Left forelimb (tissue), 1 donor: ENCODE results near the gene FOXD2.
A peak's percentile ranks its signal among the peaks of the same experiment; 100 is the strongest.

Experiments used
- DNase-seq: peaks from one replicate; pipeline ENCODE4 v3.0.0-alpha.2; 2018; ENCODE audit warnings: low spot score

Gene FOXD2

GRCh38 chr1:47437447-47438164 lies at the start of gene FOXD2:
TSS of gene FOXD2 (plus strand) at chr1:47438044. CDS start at chr1:47438136, 92 bp downstream.
- DNase-seq: peak; percentile 93

GRCh38 chr1:47388891-47389238 lies 49.0 kb upstream of the FOXD2 start:
- peak; percentile 77 for DNase-seq

- DNase-seq: no peak
Measured at GRCh38 chr1:47389731-47390130, 48.1 kb upstream of the FOXD2 start.

GRCh38 chr1:47390843-47391242 lies 47.0 kb upstream of the FOXD2 start:
- no peak for DNase-seq

GRCh38 chr1:47393141-47393540 lies 44.7 kb upstream of the FOXD2 start:
- no peak for DNase-seq

GRCh38 chr1:47395433-47395832 lies 42.4 kb upstream of the FOXD2 start:
- no peak for DNase-seq

GRCh38 chr1:47396671-47397196 lies 41.1 kb upstream of the FOXD2 start:
- no peak for DNase-seq

GRCh38 chr1:47399138-47399845 lies 38.6 kb upstream of the FOXD2 start:
- no peak for DNase-seq

- no peak for DNase-seq
Measured at GRCh38 chr1:47399846-47400155, 38.0 kb upstream of the FOXD2 start.

GRCh38 chr1:47401761-47402160 lies 36.1 kb upstream of the FOXD2 start:
- DNase-seq: no peak

- no peak for DNase-seq
Measured at GRCh38 chr1:47402591-47402990, 35.3 kb upstream of the FOXD2 start.

GRCh38 chr1:47403321-47403910 lies 34.4 kb upstream of the FOXD2 start:
- no peak for DNase-seq

- DNase-seq: no peak
Measured at GRCh38 chr1:47405697-47406096, 32.1 kb upstream of the FOXD2 start.

- DNase-seq: no peak
Measured at GRCh38 chr1:47406966-47407365, 30.9 kb upstream of the FOXD2 start.

GRCh38 chr1:47407481-47407880 lies 30.4 kb upstream of the FOXD2 start:
- no peak for DNase-seq

- DNase-seq: no peak
Measured at GRCh38 chr1:47409311-47410067, 28.4 kb upstream of the FOXD2 start.

- DNase-seq: no peak
Measured at GRCh38 chr1:47410068-47410455, 27.8 kb upstream of the FOXD2 start.

- no peak for DNase-seq
Measured at GRCh38 chr1:47411436-47411835, 26.4 kb upstream of the FOXD2 start.

- DNase-seq: no peak
Measured at GRCh38 chr1:47412437-47412836, 25.4 kb upstream of the FOXD2 start.

- no peak for DNase-seq
Measured at GRCh38 chr1:47415728-47416318, 22.0 kb upstream of the FOXD2 start, which contains the start of gene FOXE3. TSS of gene FOXE3 (plus strand) at chr1:47416285. CDS start at chr1:47416316, 31 bp downstream.

- no peak for DNase-seq
Measured at GRCh38 chr1:47416319-47417169, 21.3 kb upstream of the FOXD2 start.
